GM10266 (cell line): ENCODE results near the gene FOXR1.

ENCODE experiments used
- DNase-seq: peaks from one replicate; pipeline ENCODE4 v3.0.0; 2012; ENCODE audit errors: extremely low spot score
- TF ChIP-seq, protein P1 (sequence below): IDR thresholded peaks from 2 replicates; pipeline ENCODE4 v1.5.1; 2012; ENCODE audit warnings: mild to moderate bottlenecking, low read depth; ENCODE audit not compliant: control insufficient read depth, insufficient read depth; ENCODE audit errors: missing control alignments

Gene FOXR1

DNA sequence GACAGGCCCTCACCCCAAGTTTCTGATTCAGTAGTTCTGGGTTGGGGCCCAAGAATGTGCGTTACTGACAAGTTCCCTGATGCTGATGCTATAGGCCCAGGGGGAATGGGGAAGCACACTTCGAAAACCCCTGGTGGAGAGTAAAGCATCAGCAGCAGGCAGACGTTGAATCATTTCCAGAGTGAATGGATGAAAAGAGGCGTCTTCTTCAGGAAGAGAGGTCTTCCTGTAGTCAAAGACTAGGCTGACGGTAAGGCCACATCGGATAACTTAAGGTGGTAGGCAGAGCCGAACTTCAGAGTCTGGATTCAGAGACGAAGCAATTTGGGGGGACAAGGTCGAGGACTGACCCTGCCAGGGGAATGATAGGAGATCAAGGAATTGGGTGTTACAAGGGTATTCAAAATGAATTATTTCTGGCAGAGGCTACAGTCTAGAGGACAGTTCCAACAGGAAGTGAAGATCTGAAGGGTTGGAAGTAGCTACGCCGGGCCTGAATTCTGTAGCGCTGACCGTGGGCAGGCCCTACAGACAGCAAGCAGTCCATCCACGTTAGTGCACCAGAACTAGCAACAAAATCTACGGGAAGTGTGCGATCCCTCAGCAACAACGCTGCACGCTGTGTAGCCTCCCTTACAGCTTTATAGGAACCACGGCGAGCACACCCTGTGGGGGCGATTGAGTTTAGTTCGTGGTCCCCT lies 25.5 kb downstream of the FOXR1 start:
- TF ChIP-seq, protein P1, sequence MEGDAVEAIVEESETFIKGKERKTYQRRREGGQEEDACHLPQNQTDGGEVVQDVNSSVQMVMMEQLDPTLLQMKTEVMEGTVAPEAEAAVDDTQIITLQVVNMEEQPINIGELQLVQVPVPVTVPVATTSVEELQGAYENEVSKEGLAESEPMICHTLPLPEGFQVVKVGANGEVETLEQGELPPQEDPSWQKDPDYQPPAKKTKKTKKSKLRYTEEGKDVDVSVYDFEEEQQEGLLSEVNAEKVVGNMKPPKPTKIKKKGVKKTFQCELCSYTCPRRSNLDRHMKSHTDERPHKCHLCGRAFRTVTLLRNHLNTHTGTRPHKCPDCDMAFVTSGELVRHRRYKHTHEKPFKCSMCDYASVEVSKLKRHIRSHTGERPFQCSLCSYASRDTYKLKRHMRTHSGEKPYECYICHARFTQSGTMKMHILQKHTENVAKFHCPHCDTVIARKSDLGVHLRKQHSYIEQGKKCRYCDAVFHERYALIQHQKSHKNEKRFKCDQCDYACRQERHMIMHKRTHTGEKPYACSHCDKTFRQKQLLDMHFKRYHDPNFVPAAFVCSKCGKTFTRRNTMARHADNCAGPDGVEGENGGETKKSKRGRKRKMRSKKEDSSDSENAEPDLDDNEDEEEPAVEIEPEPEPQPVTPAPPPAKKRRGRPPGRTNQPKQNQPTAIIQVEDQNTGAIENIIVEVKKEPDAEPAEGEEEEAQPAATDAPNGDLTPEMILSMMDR: no peak
- peak; percentile 77 for DNase-seq

DNA sequence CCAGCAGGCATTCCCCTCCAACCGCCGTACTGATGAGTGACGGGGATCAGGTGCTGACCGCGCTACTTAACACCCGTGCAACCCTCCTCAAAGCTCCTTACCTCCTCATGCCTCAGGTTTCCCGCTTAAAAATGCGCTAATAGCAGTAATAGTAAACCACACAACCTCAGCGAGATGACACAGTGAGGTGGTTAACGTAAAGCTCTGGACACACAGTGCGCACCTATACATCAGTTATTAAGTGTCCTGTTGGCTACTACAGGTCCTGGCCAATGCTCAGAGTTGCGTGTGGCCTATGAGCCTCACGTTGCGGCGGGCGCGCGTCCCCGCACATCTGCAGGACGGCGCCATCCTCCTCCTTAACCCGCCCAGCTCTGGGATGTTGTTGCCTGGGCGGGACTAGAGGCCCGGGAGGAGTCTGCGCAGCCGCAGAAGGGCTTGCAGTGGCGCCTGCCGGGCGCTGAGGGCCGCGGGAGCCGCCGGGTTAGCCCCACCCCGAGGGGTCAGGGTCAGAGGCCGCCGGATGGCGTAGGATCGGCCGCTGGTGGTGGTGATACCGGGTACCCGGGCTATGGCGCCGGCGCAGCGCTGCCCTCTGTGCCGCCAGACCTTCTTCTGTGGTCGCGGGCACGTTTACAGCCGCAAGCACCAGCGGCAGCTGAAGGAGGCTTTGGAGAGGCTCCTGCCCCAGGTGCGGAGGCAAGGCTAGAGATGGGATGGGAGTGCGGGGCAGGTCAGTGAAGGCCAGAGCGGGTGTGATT lies 26.2 kb downstream of the FOXR1 start, which contains the start of gene CENATAC:
CENATAC (plus strand) TSS at position 512 of the 761 bp plus-strand sequence; CDS start at position 572, 60 bp downstream.
- peak; percentile 99 for DNase-seq
- TF ChIP-seq, protein P1: no peak

DNA sequence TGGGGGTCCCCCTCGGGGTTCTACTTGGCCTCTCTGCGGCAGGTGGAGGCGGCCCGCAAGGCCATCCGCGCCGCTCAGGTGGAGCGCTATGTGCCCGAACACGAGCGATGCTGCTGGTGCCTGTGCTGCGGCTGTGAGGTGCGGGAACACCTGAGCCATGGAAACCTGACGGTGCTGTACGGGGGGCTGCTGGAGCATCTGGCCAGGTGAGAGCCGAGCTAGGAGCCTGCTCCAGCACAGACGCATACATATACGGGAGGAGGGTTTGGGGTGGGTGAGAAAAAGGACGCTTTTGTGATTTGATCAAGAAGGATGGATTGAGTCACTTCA lies 26.8 kb downstream of the FOXR1 start:
- DNase-seq: no peak
- TF ChIP-seq, protein P1: no peak

DNA sequence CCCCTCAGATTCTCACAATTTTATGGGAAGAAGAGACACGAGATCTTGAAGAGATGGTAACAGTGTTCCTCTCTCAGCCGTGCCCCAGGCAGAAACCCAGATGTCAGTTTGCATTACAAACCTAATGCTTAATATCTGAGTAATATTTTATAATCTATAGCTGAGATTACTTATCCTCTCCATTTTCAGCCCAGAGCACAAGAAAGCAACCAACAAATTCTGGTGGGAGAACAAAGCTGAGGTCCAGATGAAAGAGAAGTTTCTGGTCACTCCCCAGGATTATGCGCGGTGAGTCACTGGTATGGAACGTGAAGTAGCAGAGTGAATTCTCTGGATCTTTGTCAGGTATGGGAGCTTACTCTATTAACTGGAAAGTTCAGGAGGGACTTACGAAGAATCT lies 27.3 kb downstream of the FOXR1 start:
- DNase-seq: no peak
- TF ChIP-seq, protein P1: no peak

DNA sequence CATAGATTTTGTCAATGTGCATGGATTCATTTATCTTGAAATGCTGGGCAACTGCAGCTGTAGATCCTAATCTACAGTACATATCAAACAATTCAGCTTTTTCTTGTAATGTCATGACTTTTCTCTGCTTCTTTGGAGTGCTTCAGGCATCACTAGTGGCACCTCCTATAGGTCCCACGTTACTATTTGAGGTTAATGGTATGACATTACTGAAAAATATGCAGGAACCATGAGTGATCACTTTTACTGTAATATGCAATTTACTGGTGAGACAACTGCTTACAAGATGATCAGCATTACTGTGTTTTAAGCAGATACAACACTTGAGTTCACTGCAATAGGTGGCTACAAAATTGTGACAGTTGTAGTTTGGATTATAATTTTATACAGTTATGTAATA lies 29.3 kb downstream of the FOXR1 start:
- no peak for DNase-seq
- TF ChIP-seq, protein P1: no peak

DNA sequence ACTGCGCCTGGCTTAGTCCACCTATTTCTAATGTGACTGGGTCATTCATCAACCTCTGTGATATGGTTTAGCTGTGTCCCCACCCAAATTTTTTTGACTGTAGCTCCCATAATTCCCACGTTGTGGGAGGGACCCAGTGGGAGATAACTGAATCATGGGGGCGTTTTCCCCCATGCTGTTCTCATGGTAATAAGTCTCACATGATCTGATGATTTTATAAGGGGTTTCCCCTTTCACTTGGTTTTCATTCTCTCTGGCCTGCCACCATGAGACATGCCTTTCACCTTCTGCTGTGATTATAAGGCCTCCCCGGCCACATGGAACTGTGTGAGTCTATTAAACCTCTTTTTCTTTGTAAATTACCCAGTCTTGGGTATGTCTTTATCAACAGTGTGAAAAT lies 35.1 kb downstream of the FOXR1 start:
- DNase-seq: no peak
- TF ChIP-seq, protein P1: no peak

DNA sequence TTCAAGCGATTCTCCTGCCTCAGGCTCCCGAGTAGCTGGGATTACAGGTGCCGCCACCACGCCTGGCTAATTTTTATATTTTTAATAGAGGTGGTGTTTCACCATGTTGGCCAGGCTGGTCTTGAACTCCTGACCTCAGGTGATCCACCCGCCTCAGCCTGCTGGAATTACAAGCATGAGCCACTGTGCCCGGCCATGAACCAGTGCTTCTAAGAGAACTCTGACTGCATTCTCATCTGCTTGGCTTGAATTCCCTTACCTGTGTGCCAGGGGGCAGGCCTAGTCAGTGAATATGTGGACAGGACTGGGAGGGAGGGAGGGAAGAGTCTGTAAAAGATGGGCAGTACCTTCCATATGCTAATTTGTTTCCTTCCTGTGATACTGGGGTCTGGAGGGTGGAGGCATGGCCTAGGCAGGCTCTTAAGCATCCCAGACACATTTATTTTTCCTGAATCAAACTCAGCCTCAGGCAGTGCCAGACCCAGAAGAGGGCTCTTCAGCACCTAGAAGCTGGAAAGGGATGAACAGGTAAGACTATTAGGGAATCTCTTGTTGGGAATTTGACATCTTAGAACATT lies 40.0 kb downstream of the FOXR1 start:
- TF ChIP-seq, protein P1: no peak
- no peak for DNase-seq
